Rectal smooth muscle tissue (tissue), 1 donor: ENCODE measurements around the gene MANSC1.

Source experiments
- H3K27ac ChIP-seq: one replicate; pipeline ENCODE4 v1.7.0; 2013; ENCODE audit warnings: low read depth, low read length, inconsistent platforms
- H3K27me3 ChIP-seq: one replicate; pipeline ENCODE4 v1.7.0; 2013; ENCODE audit warnings: low read length; ENCODE audit not compliant: control insufficient read depth, insufficient read depth
- H3K36me3 ChIP-seq: one replicate; pipeline ENCODE4 v1.7.0; 2013; ENCODE audit warnings: low read length; ENCODE audit not compliant: control insufficient read depth, insufficient read depth
- H3K4me1 ChIP-seq: one replicate; pipeline ENCODE4 v1.7.0; 2013; ENCODE audit warnings: low read length; ENCODE audit not compliant: control insufficient read depth, insufficient read depth
- H3K4me3 ChIP-seq: one replicate; pipeline ENCODE4 v1.7.0; 2013; ENCODE audit warnings: low read length
- H3K9ac ChIP-seq: one replicate; pipeline ENCODE4 v1.7.0; 2013; ENCODE audit warnings: low read length

MANSC1 gene

DNA sequence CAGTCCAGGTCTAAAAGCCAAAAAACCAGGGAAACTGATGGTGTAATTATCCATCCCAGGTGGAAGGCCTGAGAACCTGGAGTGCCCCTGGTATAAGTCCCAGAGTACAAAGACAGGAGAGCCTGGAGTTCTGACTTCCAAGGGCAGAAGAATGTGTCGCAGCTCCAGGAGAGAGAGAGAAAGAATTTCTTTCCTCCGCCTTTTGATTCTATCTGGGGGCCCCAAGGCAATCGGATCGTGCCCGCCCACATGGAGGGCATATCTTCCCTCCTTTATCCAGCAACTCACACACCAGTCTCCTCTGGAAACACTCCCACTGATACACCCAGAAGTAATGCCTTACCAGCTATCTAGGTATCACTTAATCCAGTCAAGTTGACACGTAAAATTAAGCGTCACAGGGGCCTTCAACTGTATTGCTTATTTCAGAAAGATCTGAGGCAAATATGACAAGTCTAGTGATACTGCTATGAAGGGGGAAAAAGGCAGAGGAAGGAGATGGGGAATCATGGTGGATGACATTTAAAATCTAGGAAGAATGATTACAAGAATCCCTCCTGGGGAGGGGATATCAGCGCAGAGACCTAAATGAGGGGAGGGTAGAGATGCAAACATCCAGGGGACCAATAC, 52.7 kb downstream of the MANSC1 start:
- Histone ChIP-seq H3K9ac (no peak overlapping the region), H3K36me3 (no peaks in the 10 kb centered on the region), H3K4me3 (no peak overlapping the region), H3K27me3 (no peaks in the 10 kb centered on the region), H3K4me1 (peaks cover 3% of the 10 kb centered on the region), H3K27ac (no peak overlapping the region)

DNA sequence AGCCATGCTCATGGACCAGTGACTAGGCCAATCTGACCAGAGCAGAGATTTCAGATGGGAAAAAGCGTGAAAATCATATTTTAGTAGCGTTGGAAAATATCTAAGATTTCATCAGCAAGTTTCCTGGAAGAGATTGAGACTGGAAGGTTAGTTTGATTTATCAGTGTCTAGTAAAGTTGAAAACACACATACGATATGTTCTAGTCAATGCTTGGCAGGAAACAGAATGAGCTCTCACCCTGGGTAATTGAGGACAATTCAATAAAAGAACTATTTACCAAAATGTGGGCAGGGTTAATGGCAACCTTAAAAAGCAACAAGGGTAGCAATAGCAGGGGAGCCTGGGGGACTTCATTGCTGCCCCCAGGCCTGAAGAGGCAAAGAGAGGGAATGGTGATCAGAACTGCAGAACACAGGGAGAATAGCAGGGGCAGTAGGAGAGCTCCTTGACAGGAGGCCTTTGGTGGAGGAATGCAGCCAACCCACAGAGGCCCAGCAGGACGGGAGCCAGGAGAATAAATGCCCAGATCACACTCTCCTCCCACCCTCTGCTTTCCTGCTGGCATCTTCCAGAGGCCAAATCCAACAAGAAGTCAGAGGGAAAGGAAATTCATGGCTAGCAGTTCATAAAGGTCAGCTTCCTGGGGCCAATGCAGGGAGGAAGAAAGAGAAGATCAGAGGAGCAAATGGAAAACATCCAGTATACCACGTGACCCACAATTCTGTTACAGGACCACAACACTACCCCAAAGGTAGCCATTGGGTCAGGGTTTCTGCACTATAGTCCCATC, 55.6 kb downstream of the MANSC1 start:
- H3K4me3 ChIP-seq: no peak overlapping the region
- H3K4me1 ChIP-seq: peaks cover 3% of the 10 kb centered on the region
- no peak overlapping the region for H3K9ac ChIP-seq
- H3K36me3 ChIP-seq: no peaks in the 10 kb centered on the region
- no peak overlapping the region for H3K27ac ChIP-seq
- no peaks in the 10 kb centered on the region for H3K27me3 ChIP-seq

DNA sequence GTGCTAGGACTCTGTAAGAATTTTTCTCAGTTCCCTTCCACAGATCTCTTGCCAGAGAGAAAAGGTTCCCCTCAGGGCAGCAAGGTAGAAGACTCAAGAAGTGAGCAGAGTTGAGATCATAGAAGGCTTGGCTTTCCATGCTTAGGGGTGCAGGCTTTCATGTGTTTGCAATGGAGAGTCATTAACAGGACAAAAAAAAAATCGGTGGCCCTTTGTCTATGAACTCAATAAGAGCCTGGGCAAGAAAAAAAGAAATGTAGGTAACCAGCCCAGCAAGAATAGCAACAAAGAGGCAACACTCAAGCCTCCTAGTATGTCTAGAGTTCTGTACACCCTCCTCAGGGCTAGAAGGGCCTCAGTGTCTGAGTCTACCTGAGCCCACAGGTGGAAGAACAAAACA, 59.8 kb downstream of the MANSC1 start:
- Histone ChIP-seq H3K27me3 (no peaks in the 10 kb centered on the region), H3K27ac (no peak overlapping the region), H3K36me3 (no peaks in the 10 kb centered on the region), H3K4me3 (no peak overlapping the region), H3K9ac (no peak overlapping the region), H3K4me1 (peaks cover 3% of the 10 kb centered on the region)

DNA sequence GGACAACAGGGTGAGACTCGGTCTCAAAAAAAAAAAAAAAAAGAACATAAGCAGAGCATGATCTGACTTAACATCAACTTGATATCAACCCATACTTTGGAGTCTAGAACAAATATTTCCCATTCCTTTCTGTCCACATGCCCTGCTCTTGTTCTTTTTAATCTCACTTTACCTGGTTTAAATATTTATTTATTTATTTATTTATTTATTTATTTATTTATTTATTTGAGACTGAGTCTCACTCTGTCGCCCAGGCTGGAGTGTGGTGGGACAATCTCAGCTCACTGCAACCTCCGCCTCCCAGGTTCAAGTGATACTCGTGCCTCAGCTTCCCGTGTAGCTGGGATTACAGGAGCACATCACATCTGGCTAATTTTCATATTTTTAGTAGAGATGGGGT, 63.6 kb downstream of the MANSC1 start:
- no peak overlapping the region for H3K27ac ChIP-seq

DNA sequence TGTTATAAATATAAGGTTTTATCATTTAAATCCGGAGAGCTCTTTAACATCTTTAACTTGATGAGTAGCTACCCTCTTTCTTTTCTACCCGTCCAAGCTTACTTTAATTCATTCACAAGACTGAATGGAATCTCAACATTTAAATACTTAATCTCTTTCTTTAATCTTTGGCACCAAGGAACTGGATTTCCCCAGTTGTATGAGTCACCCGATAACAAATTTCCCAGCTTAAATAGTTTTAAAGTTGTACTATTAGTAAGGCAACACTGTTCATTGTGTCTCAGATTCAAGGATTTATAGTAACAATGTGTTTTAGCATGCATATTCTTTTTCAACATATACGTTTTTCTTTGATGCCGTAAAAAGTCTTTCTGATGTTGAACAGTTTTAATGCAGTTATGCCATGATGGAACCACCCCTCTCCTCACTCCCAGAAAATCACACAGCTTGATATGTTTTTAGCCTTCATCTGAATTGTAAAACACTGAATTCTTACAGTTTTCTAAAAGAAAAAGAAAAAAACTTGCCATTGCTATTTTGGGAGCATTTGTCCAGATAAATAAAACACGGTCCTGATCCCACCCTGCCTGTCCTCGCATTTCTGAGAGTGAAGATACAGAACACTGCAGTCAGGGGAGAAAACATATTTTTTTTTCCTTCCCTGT, 67.1 kb downstream of the MANSC1 start:
- no peaks in the 10 kb centered on the region for H3K36me3 ChIP-seq
- no peaks in the 10 kb centered on the region for H3K27me3 ChIP-seq
- no peak overlapping the region for H3K27ac ChIP-seq
- H3K4me3 ChIP-seq: no peak overlapping the region
- H3K9ac ChIP-seq: no peak overlapping the region
- no peaks in the 10 kb centered on the region for H3K4me1 ChIP-seq

More for the DNA sequence above, 63.6 kb downstream of the MANSC1 start:
- no peak overlapping the region for H3K9ac ChIP-seq
- no peaks in the 10 kb centered on the region for H3K36me3 ChIP-seq
- H3K4me3 ChIP-seq: no peak overlapping the region
- no peaks in the 10 kb centered on the region for H3K27me3 ChIP-seq
- H3K4me1 ChIP-seq: no peaks in the 10 kb centered on the region

DNA sequence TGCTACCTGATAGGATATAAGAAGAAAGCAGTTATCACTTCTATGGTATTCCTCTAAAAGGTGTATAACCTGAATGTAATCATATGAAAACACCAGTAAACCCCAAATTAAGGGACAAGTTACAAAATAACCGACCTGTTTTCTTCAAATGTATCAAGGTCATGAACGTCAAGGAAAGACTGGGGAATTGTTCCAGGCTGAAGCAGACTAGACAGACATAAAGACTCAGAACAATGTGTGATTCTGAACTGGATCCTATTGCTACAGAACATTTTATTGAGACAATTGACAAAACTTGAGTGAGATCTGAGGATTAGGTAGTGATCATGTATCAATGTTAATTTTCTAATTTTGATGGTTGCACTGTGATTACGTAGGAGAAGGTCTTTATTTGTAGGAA, 67.8 kb downstream of the MANSC1 start:
- no peaks in the 10 kb centered on the region for H3K36me3 ChIP-seq
- H3K4me1 ChIP-seq: no peaks in the 10 kb centered on the region
- H3K27ac ChIP-seq: no peak overlapping the region
- no peak overlapping the region for H3K9ac ChIP-seq
- no peaks in the 10 kb centered on the region for H3K27me3 ChIP-seq
- H3K4me3 ChIP-seq: no peak overlapping the region

DNA sequence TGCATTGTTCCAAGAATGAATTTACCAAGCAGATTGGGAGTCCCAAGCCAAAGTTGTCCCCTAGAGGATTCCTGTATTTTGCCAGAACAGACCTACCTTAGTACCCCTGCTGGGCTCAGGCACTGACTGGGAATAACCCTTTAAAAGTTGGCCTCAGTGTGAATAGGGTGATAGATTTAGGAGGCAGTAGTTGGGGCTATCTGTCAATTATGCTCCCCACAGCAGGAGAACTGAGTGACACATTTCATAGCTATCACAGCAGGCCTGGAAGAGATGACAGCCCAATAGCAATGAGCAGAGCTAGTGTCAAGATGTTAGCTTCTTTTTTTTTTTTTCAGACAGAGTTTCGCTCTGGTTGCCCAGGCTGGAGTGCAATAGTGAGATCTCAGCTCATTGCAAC, 68.9 kb downstream of the MANSC1 start:
- H3K4me3 ChIP-seq: no peak overlapping the region
- no peaks in the 10 kb centered on the region for H3K4me1 ChIP-seq
- H3K36me3 ChIP-seq: no peaks in the 10 kb centered on the region
- H3K27me3 ChIP-seq: no peaks in the 10 kb centered on the region
- H3K9ac ChIP-seq: no peak overlapping the region
- no peak overlapping the region for H3K27ac ChIP-seq

DNA sequence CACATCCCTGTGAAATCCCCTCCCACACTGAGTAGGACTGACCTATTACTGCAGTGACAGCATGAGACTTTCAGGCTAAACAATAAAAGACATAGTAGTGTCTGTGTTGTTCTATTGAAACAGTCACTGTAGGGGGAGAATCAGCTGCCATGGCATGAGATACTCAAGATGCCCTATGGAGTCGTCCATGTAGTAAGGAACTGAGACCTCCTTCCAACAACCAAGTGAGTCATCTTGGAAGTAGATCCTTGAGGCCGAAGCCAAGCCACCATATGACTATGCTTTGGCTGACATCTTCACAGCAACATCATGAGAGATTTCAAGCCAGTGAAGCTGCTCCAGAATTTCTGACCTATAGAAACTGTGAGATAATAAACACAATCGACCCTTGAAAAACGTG, 71.1 kb downstream of the MANSC1 start:
- Histone ChIP-seq H3K36me3 (no peaks in the 10 kb centered on the region), H3K27ac (no peak overlapping the region), H3K4me3 (no peak overlapping the region), H3K27me3 (no peaks in the 10 kb centered on the region), H3K9ac (no peak overlapping the region), H3K4me1 (no peaks in the 10 kb centered on the region)
